Measurements from ENCODE around the gene IL1F10. TPM values are rescaled to one million over a fixed set of nuclear protein-coding genes. Genes with fewer than 3 reads are reported as not detected.

The IL1F10 gene
- total RNA-seq, 2 experiments from 2014 or later, result not detected

DNA sequence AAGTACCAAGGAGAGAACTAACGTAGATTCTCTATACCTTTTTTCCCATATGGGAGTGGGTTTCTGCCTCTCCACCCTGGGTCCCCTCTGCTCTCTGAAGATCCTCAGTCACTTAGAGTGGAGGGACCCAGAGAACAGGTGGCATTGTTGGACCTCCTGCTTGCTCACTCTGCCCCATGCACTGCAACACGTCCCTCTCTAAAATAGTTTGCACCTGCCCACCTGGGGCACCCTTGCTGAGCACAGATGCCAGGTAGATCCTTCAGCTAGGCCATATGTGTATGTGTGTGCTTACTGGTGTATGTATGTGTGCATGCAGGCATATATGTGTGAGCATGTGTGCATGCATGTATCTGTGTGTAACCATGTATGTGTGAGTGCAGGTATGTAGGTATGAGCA, 6.5 kb upstream of the IL1F10 start:
- POLR2A ChIA-PET, result no interaction called here

GRCh38 chr2:113061896-113062770, 5.6 kb upstream of the IL1F10 start:
- H3K4me3 ChIP-seq (ENCODE audit: low read depth, low read length, poor library complexity, severe bottlenecking), result no peak overlapping the region
- no peak overlapping the region for H3K4me2 ChIP-seq (ENCODE audit: low read length)
- H3K9me3 ChIP-seq (ENCODE audit: low read length), result no peaks in the 10 kb centered on the region
- ChIA-PET POLR2A (no interaction called here), CTCF (ENCODE audit: unreplicated experiment) (no interaction called here)
- H3K27ac ChIP-seq (ENCODE audit: low read depth, low read length, poor library complexity, severe bottlenecking), result no peak overlapping the region
- H3K79me2 ChIP-seq (ENCODE audit: insufficient read depth, low read depth, low read length), result no peaks in the 10 kb centered on the region
- no peak overlapping the region for H2AFZ ChIP-seq (ENCODE audit: low read length)
- BruUV-seq (replicated peaks), result no TSS peak
- TF ChIP-seq CTCF (conservative IDR thresholded peaks at IDR 0.05; ENCODE audit: low read length), result no peak
- no peak for TF ChIP-seq EZH2phosphoT487 (IDR thresholded peaks at IDR 0.05; ENCODE audit: borderline replicate concordance, low read depth, low read length)
- intact Hi-C loops (cut with micrococcal nuclease; ENCODE audit: unreplicated experiment), result no loop called here
- no peaks in the 10 kb centered on the region for H4K20me1 ChIP-seq (ENCODE audit: insufficient read depth, low read length)
- H3K36me3 ChIP-seq (ENCODE audit: insufficient read depth, low read length), result no peaks in the 10 kb centered on the region
- H3K4me1 ChIP-seq (ENCODE audit: insufficient read depth, low read length, poor library complexity, severe bottlenecking), result no peaks in the 10 kb centered on the region
- H3K9me2 ChIP-seq (ENCODE audit: insufficient read depth, low read length), result no peaks in the 10 kb centered on the region
- no peak for DNase-seq (ENCODE audit: low spot score)

More for the DNA sequence above, 6.5 kb upstream of the IL1F10 start:
- no peak overlapping the region for H3K4me3 ChIP-seq (ENCODE audit: low read depth, low read length, poor library complexity, severe bottlenecking)
- intact Hi-C loops (cut with micrococcal nuclease; ENCODE audit: unreplicated experiment), result no loop called here
- H3K79me2 ChIP-seq (ENCODE audit: insufficient read depth, low read depth, low read length), result no peaks in the 10 kb centered on the region
- H3K4me1 ChIP-seq (ENCODE audit: insufficient read depth, low read length, poor library complexity, severe bottlenecking), result no peaks in the 10 kb centered on the region
- no peaks in the 10 kb centered on the region for H4K20me1 ChIP-seq (ENCODE audit: insufficient read depth, low read length)
- CTCF ChIA-PET (ENCODE audit: unreplicated experiment), result no interaction called here
- TF ChIP-seq CTCF (conservative IDR thresholded peaks at IDR 0.05; ENCODE audit: low read length) (no peak), EZH2phosphoT487 (IDR thresholded peaks at IDR 0.05; ENCODE audit: borderline replicate concordance, low read depth, low read length) (no peak)
- DNase-seq (ENCODE audit: low spot score), result no peak
- no peak overlapping the region for H3K27ac ChIP-seq (ENCODE audit: low read depth, low read length, poor library complexity, severe bottlenecking)
- no TSS peak for BruUV-seq (replicated peaks)
- no peak overlapping the region for H3K4me2 ChIP-seq (ENCODE audit: low read length)
- H2AFZ ChIP-seq (ENCODE audit: low read length), result no peak overlapping the region
- no peaks in the 10 kb centered on the region for H3K9me2 ChIP-seq (ENCODE audit: insufficient read depth, low read length)
- no peaks in the 10 kb centered on the region for H3K36me3 ChIP-seq (ENCODE audit: insufficient read depth, low read length)
- H3K9me3 ChIP-seq (ENCODE audit: low read length), result no peaks in the 10 kb centered on the region

DNA sequence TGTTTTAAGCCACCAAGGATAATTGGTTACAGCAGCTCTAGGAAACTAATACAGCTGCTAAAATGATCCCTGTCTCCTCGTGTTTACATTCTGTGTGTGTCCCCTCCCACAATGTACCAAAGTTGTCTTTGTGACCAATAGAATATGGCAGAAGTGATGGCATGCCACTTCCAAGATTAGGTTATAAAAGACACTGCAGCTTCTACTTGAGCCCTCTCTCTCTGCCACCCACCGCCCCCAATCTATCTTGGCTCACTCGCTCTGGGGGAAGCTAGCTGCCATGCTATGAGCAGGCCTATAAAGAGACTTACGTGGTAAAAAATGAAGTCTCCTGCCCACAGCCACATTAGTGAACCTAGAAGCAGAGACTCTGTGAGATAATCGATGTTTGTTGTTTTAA, 3.5 kb upstream of the IL1F10 start:
- Histone ChIP-seq H3K79me2 (ENCODE audit: insufficient read depth, low read depth, low read length) (no peaks in the 10 kb centered on the region), H3K9me2 (ENCODE audit: insufficient read depth, low read length) (no peaks in the 10 kb centered on the region), H3K27ac (ENCODE audit: low read depth, low read length, poor library complexity, severe bottlenecking) (no peak overlapping the region), H3K9me3 (ENCODE audit: low read length) (no peaks in the 10 kb centered on the region), H3K4me1 (ENCODE audit: insufficient read depth, low read length, poor library complexity, severe bottlenecking) (no peaks in the 10 kb centered on the region), H2AFZ (ENCODE audit: low read length) (no peak overlapping the region), H4K20me1 (ENCODE audit: insufficient read depth, low read length) (no peaks in the 10 kb centered on the region), H3K4me3 (ENCODE audit: low read depth, low read length, poor library complexity, severe bottlenecking) (no peak overlapping the region), H3K36me3 (ENCODE audit: insufficient read depth, low read length) (no peaks in the 10 kb centered on the region), H3K4me2 (ENCODE audit: low read length) (no peak overlapping the region)
- POLR2A ChIA-PET, result no interaction called here
- no peak for TF ChIP-seq CTCF (conservative IDR thresholded peaks at IDR 0.05; ENCODE audit: low read length)
- TF ChIP-seq EZH2phosphoT487 (IDR thresholded peaks at IDR 0.05; ENCODE audit: borderline replicate concordance, low read depth, low read length), result no peak
- CTCF ChIA-PET (ENCODE audit: unreplicated experiment), result no interaction called here
- intact Hi-C loops (cut with micrococcal nuclease; ENCODE audit: unreplicated experiment), result no loop called here
- BruUV-seq (replicated peaks), result no TSS peak
- no peak for DNase-seq (ENCODE audit: low spot score)
